Activated naive CD4-positive, alpha-beta T cell (primary cell): ENCODE measurements around the gene PRDX5.

Experiments used
- DNase-seq, 4 experiments: peaks; one replicate each; lab custom pipeline; 2025; lab: John Stamatoyannopoulos, UW

The PRDX5 gene

GRCh38 chr11:64362339-64362738, 44.4 kb downstream of the PRDX5 start:
- no peak for DNase-seq

DNA sequence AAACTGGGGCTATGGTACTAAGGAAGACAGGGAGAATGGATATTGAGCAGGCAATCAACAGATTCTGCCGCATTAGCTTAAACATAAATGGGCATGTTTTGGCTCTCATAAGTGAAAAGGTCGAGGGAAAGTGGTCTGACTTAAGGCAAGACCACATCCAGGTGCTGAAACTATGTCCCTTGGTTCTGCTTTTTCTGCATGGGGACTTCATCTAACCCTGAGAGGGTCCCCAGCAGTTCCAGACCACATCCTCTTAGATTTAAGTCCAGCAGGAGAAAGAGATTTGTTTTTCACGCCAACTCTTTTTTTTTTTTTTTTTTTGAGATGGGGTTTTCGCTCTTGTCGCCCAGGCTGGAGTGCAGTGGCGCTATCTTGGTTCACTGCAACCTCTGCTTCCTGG, 46.5 kb downstream of the PRDX5 start:
- DNase-seq, result no peak

- DNase-seq, result no peak
Observed at GRCh38 chr11:64364911-64365310, 47.0 kb downstream of the PRDX5 start.

DNA sequence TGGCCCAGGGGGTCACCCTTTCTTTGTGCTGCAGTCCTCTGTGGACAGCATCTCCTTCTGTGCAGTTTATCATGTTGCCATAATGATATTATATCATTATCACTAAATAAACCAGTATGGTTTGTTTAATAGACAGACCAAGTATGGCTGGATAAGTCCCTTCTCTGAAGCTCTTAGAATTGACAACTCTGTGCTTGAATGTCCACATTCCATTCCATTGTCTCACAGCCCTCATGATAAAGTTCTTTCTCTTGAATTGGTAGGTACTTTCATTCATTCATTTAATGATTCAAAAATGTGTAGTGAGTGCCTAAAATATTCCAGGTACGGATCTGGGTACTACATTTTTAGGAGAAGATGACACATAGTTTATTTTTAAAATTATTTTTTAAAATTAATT, 48.8 kb downstream of the PRDX5 start:
- DNase-seq, result no peak

DNA sequence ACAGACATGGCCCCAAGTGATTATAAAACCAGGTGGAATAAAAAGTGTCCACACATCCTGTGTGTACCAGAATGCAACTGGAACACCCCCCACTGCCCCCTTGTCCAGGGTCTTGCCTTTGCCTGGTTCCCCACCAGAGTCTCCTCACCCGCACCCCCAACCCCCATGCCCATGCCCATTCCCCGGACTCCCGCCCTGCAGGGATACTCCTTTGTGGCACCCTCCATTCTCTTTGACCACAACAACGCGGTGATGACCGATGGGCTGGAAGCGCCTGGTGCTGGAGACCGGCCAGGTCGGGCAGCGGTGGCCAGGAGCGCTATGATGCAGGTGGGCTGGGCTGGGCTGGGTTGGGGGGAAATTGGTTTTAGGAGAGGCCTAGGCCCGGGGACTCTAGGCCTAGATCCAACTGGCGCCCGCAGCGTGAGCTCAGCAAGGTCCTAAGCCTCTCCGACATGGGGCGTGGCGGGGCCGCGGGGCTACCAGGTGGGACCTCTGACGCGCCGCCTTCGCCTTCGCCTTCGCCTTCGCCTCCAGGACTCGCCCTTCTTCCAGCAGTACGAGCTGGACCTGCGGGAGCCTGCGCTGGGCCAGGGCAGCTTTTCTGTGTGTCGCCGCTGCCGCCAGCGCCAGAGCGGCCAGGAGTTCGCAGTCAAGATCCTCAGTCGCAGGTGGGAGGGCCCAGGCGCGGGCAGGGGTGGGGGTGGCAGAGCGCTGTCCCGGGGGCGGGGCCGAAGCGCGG, 50.2 kb downstream of the PRDX5 start:
- DNase-seq, result no peak

- DNase-seq, result no peak
Observed at GRCh38 chr11:64368673-64369074, 50.8 kb downstream of the PRDX5 start.

GRCh38 chr11:64369440-64370421, 51.8 kb downstream of the PRDX5 start:
- no peak for DNase-seq

GRCh38 chr11:64371201-64371600, 53.3 kb downstream of the PRDX5 start:
- no peak for DNase-seq
